HG02759 (cell line): ENCODE measurements around the gene PAPPA.

Experiments
- ATAC-seq: cut with Tn5 transposase; IDR thresholded peaks from one replicate; pipeline ENCODE4 v1.9.1; 2021; ENCODE audit warnings: mild to moderate bottlenecking, moderate library complexity; ENCODE audit not compliant: unreplicated experiment

PAPPA gene

DNA sequence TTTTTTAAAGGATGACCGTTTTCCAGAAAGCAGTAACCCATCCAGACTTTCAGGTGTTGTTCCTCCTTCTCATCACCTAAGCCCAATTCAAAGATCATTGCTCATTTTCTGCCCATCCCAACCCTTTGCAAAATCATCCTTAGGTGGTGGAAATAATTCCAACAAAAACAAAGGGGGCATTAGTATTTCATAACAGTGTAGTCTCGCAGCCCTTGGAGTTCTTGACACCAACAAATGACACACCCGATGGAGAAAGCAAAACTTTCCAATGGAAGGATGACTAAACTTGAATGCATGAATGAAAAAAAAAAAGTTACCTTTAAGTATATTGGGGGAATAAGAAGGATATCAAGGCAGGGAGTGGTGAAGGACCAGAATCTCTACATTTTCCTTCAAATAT lies 117.0 kb downstream of the PAPPA start:
- ATAC-seq: no peak

DNA sequence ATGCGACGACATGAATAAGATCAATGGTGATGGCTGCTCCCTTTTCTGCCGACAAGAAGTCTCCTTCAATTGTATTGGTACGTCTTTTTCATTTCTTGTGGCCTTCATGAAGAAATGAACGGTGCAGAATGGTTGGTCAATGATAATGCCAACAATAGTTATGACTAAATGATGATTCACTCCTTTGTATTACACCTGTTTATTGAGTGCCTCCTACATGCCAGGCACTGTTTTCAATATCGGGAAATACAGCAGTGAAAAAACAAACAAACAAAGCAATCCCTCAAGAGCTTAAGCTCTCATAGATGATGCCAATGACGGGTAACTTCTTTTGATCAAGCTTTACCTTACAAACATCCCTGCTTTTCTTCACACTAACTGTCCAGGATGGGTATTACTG lies 117.7 kb downstream of the PAPPA start:
- no peak for ATAC-seq

DNA sequence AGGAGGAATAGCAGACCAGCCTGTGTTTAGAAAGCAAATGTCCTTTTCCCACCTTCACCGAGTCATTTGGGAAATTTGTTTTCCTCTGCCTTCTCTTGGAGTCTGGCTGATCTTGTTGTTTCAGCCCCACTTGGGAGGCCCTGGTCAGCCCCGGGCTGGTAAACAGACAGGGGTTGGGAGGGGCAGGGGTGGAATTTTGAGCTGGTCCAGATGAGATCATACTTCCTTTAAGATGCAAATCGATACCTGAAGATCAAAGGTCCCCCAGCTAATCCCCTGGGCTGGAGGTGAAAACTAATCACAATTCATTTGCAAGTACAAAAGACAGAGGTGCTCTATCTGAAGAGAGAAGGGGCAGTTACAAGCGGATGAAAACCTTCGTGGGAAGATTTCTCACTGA lies 118.4 kb downstream of the PAPPA start:
- no peak for ATAC-seq

DNA sequence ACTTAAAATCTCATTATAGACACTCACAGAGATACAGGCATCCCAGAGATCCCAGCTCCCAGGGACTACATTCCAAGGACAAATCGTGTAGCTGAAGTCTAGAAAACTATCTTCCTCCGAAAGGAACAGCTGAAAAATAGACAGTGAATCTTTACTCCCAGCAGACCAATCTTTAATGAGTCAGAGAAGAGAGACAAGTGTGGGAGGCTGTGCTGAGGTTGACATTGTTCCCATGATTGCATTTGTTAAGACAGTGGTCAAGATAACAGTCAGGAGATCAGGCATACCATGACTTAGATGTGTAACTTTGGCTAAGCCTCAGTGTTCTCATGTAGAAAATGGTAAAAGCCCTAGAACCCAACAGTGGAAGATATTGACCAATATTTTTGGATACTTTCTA lies 120.7 kb downstream of the PAPPA start:
- no peak for ATAC-seq

DNA sequence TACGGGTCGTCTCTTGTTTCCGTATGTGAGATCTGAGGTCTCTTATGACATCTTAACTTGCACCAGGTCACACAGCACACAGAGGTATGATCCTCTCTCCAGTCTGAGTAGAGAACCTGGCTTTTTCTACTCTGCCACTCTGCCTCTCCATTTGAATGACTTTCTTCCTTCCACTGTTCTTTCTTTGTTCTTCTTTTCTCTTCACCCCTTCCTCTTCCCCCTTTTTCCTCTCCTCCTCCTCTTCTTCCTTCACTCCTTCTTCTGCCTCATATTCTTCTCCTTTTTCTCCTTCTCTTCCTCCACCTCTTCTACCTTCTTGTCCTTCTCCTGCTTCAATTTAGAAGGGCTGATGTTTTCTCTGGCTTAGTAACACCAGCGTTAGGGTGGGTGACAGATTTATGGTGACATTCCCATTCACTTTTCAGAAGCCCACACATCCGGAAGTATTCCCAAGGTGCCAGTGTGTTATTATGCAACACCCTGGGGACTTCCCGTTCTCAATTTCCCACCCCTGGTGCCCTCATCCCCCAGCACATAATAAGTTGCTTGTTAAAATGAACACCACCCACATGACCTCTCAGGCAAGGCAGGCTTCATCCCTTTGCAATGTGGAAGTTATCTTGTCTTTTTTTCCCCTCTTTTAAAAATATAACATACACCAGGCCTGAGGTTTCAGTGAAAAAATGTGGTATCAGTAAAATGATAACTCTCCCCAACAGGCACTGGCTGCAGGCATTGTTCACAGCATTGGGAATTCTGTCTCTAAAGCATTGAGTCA lies 122.0 kb downstream of the PAPPA start:
- no peak for ATAC-seq

DNA sequence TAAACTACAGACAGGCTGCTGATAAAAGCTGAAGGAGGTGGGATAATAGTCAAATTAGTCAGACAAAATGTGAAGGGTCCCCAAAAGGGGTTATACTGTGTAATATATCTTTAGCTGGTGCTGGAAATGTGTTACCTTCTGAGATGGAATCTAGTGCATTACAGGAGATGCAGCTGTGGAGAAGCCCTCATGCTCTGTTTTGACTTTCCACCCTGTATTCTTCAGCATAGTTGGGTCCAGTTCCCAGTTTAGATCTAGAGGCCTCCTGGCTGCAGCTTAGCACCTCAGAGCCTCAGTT lies 122.6 kb downstream of the PAPPA start:
- no peak for ATAC-seq

DNA sequence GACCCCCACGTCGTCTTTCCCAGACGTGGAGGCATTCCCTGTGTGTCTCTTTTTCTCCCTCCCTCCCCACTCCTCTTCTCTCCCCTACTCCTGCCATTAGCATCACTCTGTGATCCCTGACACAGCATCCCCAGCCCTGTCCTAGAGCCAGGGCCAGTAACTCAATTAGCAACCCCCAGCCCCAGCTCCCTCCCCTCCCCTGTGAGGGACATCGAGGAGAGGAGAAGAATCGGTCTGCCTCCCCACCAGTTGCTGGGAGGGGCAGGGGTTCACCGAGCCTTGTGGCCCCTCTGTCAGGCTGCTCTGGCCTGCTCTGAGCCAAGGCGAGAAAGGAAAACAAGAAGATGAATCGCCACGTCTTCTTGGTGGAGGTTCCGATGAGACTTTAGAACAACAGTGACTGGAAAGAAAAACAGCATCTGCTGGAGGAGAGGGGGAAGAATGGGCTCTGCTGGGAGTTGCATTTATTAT lies 123.1 kb downstream of the PAPPA start:
- ATAC-seq: no peak

DNA sequence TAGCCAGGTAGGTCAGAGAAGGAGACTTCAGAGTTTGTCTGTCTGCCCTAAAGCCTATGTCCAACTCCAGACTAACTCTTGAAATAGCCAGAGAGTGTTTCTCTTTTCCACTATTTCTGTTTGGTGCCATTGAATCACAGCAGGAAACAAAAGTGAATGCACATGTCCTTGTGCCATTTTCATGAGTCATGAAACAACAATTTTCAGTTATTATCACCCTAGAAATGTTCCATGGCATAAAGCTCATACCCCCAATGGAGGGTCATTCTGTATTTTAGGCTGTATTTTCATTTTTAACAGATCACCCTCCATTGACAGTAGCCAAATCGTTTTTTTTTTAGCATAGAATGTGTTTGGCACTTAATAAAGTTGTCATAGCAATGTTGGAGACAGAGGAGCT lies 124.7 kb downstream of the PAPPA start:
- no peak for ATAC-seq

DNA sequence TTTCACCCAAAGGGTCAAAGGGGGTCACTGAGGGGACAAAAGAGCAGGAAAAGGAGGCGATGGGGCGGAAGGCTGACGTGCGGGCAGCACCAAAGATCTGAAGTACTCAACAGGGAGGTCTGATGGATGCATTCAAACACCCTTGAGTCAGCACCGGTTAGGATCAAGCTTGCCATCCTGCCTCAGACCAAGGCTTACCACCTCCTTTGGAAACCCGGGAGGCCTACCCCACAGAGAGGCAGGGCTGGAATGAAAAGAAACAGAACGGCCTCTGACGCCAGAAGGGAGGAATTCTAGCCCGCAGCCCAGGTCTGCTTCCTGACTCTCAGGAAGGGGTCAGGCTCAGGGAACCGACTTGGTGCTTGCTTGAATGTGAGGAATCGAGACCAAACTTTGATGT lies 125.6 kb downstream of the PAPPA start:
- ATAC-seq: no peak

DNA sequence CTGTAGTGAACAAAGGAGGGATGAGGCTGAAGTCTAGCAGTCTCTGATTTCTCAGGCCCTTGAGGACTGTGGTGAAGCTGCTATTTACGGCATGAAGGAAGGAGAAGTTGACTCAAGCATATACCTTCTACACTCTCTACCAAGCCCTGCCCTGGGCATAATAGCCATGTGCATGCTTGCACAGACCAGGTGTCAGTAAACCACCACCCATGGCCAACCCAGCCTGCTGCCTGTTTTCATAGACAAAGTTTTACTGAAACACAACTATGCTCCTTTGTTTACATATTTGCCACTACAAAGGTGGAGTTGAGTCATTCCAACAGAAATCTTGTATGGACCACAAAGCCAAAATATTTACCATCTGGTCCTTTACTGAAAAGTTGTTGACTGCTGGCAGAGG lies 126.9 kb downstream of the PAPPA start:
- ATAC-seq: no peak

DNA sequence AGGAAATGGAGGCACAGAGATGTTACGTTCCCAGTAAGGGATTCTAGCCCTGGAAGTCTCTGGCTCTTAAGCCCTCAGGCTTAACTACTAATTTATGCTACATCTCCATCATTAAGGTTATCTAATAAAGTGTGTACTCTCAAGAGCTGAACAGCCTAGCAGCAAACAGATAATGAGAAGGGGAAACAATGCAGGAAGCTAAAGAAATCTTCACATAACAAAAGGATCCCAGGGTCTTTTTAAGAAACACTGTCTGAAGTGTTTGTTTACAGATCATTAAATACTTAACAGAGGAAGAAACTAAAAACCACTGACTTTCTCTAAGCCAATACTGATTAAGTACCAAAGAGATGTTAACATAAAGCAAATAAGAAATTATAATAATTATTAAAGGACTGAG lies 129.0 kb downstream of the PAPPA start:
- ATAC-seq: no peak

DNA sequence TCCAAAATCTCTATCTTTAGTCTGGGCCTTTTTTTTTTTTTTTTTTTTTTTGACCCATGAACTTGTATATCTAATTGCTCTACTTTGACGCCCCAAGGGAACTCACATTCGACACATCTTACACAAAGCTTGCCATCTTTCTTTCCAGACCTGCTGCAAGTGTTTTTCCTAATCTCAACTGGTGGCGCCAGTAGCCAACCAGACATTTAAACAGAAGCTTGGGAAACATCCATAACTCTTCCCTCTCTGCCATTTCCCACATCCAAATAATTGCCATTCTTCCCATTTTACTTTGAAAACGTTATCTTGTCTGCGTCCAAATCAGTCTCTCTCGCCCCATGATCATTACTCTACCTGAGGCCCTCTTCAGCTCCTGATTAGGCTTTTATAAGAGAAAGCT lies 130.9 kb downstream of the PAPPA start:
- no peak for ATAC-seq

DNA sequence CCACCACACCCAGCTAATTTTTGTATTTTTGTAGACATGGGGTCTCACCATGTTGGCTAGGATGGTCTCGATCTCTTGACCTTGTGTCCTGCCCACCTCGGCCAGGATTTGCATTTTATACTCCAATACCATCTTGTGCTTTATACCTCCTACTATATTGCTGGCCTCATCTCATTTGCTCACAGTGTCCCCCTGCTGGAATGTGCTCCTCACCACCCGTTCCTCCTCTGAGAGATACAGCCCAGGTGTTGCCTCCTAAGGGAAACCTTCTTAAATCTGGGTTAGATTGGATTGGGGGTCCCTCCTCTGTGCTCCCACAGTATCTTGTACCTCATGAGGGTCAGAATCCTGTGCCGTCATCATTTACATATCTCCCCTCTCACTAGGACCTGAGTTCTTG lies 131.7 kb downstream of the PAPPA start:
- no peak for ATAC-seq

DNA sequence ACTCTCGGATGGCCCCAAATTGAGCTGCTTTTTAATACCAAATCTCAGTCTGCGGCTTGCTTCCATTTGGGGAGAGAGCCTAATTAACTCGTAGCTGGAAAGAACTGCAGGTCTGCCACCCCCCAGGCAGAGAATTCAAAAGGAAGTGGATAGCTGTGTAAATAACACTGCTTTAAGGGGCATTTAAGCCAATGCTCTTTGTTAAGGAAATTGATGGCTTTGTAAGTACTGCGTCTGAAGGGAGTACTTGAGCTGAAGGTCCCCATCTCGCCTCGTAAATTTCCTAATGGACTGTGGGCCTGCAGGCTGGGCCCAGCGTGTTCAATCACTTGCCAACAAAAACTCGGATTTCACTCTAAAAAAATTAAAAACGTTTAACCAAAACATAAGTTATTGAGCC lies 132.7 kb downstream of the PAPPA start:
- no peak for ATAC-seq

DNA sequence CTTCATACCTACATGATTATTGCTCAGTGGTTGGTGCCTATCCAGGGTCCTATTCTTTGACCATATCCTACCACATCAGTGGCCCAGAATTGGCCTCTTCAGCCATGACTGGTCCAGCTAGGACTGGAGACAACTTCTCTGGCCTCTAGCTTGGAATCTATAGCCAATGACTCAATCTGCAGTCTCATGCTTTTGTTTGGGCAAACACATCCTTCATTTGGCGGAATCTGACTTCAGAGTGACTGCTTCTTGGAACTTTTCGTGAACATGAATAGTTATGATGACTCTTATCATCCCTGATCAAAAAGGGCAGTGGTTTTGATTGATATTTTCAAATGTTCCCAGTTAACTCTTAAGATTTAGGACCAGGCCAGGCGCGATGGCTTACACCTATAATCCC lies 134.1 kb downstream of the PAPPA start:
- no peak for ATAC-seq

DNA sequence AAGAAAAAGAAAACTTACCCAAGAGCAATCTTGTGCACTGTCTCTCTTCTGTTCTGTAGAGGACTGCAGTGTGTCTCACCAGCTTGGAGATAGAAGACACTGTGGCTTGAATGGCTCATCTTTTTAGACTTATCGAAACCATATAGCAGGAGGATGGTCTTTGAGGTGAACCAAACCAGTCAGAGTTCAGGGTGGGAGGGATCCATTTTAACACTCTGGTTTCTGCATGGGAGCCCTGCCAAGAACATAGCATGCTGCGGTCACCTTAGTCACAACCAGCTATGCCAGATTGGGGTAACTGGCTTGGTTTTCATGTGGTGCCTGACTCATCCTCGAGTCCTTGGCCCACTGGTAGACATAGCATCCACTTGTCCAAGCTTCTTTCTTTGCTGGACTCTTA lies 135.1 kb downstream of the PAPPA start:
- ATAC-seq: no peak

DNA sequence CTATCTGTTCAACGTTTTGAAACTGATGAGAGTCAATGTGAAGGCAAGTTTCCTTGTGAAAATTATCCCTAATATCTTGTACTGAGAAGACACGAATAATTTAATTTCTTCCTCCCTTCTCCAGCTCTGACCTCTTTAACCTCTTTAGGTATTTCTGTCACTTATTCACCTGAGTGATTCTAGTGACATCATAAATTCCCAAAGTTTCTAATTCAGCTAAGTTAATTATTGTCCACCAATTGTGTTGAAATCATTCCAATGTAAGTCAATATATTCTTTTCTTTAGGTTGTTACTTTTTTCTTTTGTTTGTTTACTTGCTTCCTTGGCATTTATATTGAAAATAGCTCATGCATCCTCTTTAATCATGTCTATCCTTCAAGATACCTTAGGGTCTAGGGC lies 143.8 kb downstream of the PAPPA start:
- ATAC-seq: no peak

DNA sequence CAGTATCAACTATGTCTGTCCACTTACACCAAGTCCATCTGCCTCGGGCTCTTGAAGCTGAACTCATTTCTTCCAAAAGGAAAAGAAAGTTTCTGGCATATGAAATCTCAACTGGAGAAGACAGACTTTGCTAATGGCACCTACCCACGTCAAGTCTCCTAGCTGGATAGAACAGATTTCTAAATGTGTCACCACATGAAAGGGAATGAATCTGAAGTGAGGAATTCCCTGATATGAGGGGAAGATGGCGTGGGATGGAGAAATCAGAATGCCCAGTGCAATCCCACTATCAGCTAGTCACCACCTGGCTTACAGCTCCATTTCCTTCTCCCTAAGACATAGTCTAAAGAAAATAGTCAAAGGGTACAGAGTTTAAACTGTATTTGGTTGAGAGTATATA lies 144.7 kb downstream of the PAPPA start:
- no peak for ATAC-seq

DNA sequence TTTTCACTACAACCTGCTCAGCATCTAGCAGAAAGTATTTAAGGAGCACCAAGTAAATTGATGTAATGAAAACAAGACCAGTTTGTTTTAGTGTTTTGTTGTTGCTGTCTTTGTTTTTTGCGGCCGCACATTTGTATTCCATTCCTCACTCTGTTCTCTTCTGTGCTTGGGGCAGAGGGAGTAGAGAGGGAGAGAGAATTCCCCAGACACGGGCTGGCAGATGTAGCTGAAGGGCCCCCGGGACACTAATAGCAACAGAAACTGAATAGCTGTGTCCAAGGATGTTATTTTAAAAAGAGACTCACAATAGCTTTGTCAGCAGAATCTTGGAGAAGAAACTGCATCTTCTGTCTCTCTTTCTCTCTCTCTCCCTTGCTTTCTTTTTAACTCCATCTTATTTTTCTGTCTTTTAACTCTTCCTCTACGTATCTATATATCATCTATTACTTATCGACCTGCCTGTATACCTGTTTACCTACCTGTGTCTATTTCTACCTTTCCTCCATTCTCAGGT lies 145.3 kb downstream of the PAPPA start:
- no peak for ATAC-seq

DNA sequence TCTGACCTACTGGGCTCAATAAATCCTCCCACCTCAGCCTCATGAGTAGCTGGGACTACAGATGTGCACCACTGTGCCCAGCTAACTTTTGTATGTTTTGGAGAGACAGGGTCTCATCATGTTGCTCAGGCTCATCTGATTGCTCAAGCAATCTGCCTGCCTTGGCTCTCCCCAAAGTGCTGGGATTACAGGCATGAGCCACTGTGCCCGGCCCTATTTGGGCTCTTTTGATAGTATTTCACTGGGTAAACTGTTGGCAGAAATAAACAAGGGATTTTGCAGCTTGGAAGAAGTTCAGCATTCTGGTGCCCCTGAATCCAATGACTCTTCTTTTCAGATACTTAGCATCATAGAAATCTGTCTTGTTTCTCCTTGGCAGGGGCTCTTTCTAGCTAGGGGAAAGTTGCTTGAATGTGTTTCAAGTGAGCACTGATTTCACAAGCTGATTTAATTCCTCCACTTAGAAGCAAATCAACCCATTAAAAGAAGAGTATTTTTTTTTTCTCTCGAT lies 146.8 kb downstream of the PAPPA start:
- no peak for ATAC-seq

DNA sequence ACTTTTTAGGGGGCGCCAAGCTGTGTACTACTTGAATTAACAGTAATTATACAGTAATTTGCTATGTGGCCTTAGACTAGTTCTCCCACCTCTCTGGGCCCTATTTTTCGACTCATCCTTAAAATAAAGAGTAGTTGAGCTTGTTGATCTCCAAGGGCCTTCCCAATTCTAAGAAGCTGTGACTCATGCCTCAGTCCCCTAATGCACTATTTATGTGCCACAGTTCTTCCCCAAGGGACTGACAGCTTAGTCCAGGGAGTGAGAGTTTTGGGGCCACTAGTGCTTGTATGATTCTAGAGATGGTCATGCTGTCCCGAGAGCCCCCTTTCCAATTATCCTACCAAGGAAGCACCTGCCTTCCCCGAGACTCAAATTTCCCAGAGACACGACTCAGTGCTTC lies 149.7 kb downstream of the PAPPA start:
- no peak for ATAC-seq

DNA sequence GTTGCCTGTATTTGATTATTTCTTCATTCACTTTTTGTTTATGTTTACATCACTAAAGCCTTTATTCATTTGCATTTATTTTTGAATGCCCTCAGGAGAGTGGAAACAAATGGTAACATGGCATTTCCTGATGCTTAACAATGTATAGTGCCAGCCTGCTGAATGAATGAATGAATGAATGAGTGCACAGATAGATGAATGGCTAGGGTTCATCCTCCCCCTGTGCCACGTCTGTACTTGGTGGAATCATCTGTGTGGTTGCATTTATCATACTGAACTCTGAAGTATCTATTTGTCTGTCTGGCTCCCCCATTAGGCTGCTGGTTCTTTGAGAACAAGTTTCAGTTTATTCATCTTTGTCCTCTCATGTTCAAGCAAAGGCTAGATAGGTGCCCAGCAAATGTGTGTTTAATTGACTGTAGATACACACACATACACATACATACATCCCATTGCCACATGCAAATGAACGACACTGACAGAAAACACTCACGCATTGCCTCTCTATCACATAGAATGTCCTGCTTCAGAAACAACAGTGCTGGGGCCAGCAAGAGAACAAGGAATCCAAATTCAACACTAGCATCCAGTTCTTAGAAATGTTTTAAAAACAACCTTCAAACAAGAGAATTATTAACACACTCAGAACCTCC lies 150.4 kb downstream of the PAPPA start:
- no peak for ATAC-seq
